CD8-positive, alpha-beta memory T cell (primary cell): ENCODE results near the gene C20orf96. TPM values are rescaled to one million over a fixed set of nuclear protein-coding genes. Genes with fewer than 3 reads are reported as not detected.

ENCODE experiments used
- CTCF ChIA-PET: fragments of 350-600 bp; sonication (Branson Sonifier 250); formaldehyde crosslinking; loops from one replicate; lab custom pipeline; 2021; ENCODE audit warnings: antibody characterized with exemption; lab: Charles Lee
- POLR2A ChIA-PET: fragments of 350-600 bp; sonication (Branson Sonifier 250); formaldehyde crosslinking; loops from one replicate; lab custom pipeline; 2021; ENCODE audit warnings: antibody characterized with exemption; lab: Charles Lee
- DNase-seq, 5 donors: peaks; one replicate each; pipeline versions ENCODE4 v3.0.0 to v3.0.0-alpha.2; 2020 to 2022; ENCODE audit warnings: mixed read lengths in 1 of 5
- H3K27ac ChIP-seq: one replicate; pipeline ENCODE4 v1.7.0; 2013; ENCODE audit warnings: low read depth, mild to moderate bottlenecking, low read length, moderate library complexity
- H3K27me3 ChIP-seq: 2 replicates; pipeline ENCODE4 v1.7.0; 2013; ENCODE audit warnings: low read length, mild to moderate bottlenecking; ENCODE audit not compliant: insufficient read depth, poor library complexity, severe bottlenecking
- H3K36me3 ChIP-seq: 2 replicates; pipeline ENCODE4 v1.7.0; 2013; ENCODE audit warnings: mild to moderate bottlenecking, low read length, moderate library complexity; ENCODE audit not compliant: insufficient read depth
- H3K4me1 ChIP-seq: 2 replicates; pipeline ENCODE4 v1.7.0; 2013; ENCODE audit warnings: mild to moderate bottlenecking, low read length, moderate library complexity; ENCODE audit not compliant: insufficient read depth
- H3K4me3 ChIP-seq: 2 replicates; pipeline ENCODE4 v1.7.0; 2013; ENCODE audit warnings: mild to moderate bottlenecking, low read length
- H3K9me3 ChIP-seq: 2 replicates; pipeline ENCODE4 v1.7.0; 2013; ENCODE audit warnings: mild to moderate bottlenecking, low read length
- H3K27ac Mint-ChIP-seq, 8 donors: one replicate each; pipeline ENCODE4 v1.8.0; 2020 to 2021; ENCODE audit warnings: mixed read lengths in 8 of 8, mild to moderate bottlenecking in 6 of 8, inconsistent platforms in 3 of 8, moderate library complexity in 3 of 8
- H3K27me3 Mint-ChIP-seq, 2 donors: one replicate each; pipeline ENCODE4 v1.8.0; 2020 to 2021; ENCODE audit warnings: mixed read lengths in 2 of 2, mild to moderate bottlenecking in 1 of 2, moderate library complexity in 1 of 2
- H3K36me3 Mint-ChIP-seq, 3 donors: one replicate each; pipeline ENCODE4 v1.8.0; 2020 to 2021; ENCODE audit warnings: mixed read lengths in 3 of 3, inconsistent platforms in 1 of 3, mild to moderate bottlenecking in 1 of 3
- H3K4me1 Mint-ChIP-seq, 3 donors: one replicate each; pipeline ENCODE4 v1.8.0; 2020 to 2021; ENCODE audit warnings: mixed read lengths in 3 of 3, inconsistent platforms in 1 of 3, mild to moderate bottlenecking in 1 of 3
- H3K4me3 Mint-ChIP-seq, 7 donors: one replicate each; pipeline ENCODE4 v1.8.0; 2020 to 2021; ENCODE audit warnings: mixed read lengths in 7 of 7, mild to moderate bottlenecking in 6 of 7, moderate library complexity in 4 of 7, inconsistent platforms in 2 of 7
- H3K9me3 Mint-ChIP-seq, 5 donors: one replicate each; pipeline ENCODE4 v1.8.0; 2020 to 2022; ENCODE audit warnings: mixed read lengths in 5 of 5, mild to moderate bottlenecking in 3 of 5, moderate library complexity in 2 of 5, inconsistent platforms in 1 of 5
- polyA plus RNA-seq: library from polyadenylated mRNA; unstranded; fragments of 300-500 nt; fragmentation: Illumina TruSeq; gene quantifications from one replicate; pipeline ENCODE4 v1.2.3, GENCODE V29; 2021
- total RNA-seq, 2 experiments: library from RNA; stranded (reverse); gene quantifications; one replicate each; pipeline ENCODE4 v1.2.3, GENCODE V29; 2021

C20orf96 gene
- total and polyA plus RNA-seq, 3 experiments from 2014 or later, result 0.46 to 4.3 (median 3.7) TPM

DNA sequence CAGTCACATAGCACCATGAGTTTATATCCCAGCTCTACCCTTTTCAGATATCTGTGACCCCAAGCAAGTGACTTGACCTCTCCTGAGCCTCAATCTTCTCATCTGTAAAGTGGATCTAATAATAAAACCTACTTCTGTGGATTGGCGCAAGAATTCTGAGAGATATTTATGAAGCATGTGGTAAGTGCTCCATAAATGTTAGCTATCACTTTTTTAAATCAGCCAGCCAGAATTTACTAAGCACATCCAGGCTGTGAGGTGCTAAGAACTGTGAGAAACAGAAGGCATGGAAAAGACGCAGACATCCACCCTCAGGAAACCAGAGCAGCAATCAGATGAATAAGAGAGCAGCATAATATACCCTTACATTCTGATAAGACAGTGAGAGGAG lies 862 bp downstream of the C20orf96 start:
- ChIA-PET CTCF (interaction anchor here (0.9 to 1.4 kb wide), 2 partner anchors 16 to 41 kb away, joined by 3 to 4 read pairs; no protein-coding TSS in a partner anchor), POLR2A (no interaction called here)
- no peaks in the 10 kb centered on the region for H3K36me3 ChIP-seq
- no peaks in the 10 kb centered on the region for H3K9me3 ChIP-seq
- peaks cover 24% of the 10 kb centered on the region for H3K4me1 ChIP-seq
- peak overlapping the region; percentile 71 for H3K4me3 ChIP-seq
- no peak for DNase-seq
- peaks cover 0 to 11% (median 8%) of the 10 kb centered on the region in 3 donors for H3K4me1 Mint-ChIP-seq
- H3K27ac Mint-ChIP-seq, result peak overlapping the region in 4 of 8 donors; percentile 55 to 89 (median 68)
- no peaks in the 10 kb centered on the region for H3K36me3 Mint-ChIP-seq
- H3K27me3 ChIP-seq, result no peaks in the 10 kb centered on the region
- no peaks in the 10 kb centered on the region for H3K9me3 Mint-ChIP-seq
- H3K27me3 Mint-ChIP-seq, result no peaks in the 10 kb centered on the region
- H3K4me3 Mint-ChIP-seq, result no peak overlapping the region
- peak overlapping the region; percentile 66 for H3K27ac ChIP-seq

DNA sequence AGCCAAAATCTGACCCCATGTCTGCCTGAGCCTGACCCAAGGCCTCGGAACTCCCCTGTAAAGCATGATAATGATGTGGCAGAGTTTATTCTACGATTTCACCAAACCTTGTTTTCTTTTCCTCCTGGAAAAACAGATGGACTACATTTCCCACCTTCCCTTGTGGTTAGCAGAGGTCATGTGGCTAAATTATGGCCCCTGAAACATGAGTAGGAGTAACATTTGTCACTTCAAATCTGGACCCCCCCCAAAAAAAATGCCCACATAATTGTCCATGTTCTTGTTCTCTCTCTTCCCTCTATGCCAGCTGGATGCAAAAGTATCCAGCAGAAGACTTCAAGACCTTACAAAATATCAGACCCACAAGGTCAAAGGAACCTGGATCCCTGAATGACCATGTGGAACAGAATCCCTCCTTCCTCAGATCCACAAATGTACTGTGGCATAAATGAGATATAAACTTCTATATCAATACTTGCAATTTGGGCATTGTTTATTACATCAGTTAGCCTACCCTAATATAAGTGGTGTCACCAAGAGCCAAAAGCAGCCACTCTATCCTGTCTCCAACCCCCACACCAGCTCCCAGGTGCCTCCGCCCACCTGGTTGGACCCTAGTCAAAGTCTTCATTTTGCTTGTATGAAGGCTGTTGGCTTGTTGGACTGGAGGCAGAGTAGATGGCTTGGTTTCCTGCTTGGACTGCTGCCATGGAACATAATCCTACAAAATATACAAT lies 1.4 kb downstream of the C20orf96 start:
- POLR2A ChIA-PET, result no interaction called here
- no peak overlapping the region for H3K27ac ChIP-seq
- no peaks in the 10 kb centered on the region for H3K36me3 Mint-ChIP-seq

GRCh38 chr20:286508-286907 lies 4.0 kb downstream of the C20orf96 start:
- DNase-seq, result no peak
- Histone ChIP-seq H3K4me3 (no peak overlapping the region), H3K36me3 (no peaks in the 10 kb centered on the region), H3K27me3 (no peaks in the 10 kb centered on the region), H3K27ac (no peak overlapping the region), H3K4me1 (peaks cover 17% of the 10 kb centered on the region), H3K9me3 (no peaks in the 10 kb centered on the region)
- Mint-ChIP-seq H3K27ac (no peak overlapping the region), H3K4me1 (peaks cover 0 to 8% (median 6%) of the 10 kb centered on the region in 3 donors), H3K4me3 (peak overlapping the region in 1 of 7 donors; percentile 39), H3K36me3 (peaks cover 0 to 2% (median 0%) of the 10 kb centered on the region in 3 donors), H3K9me3 (no peaks in the 10 kb centered on the region), H3K27me3 (no peaks in the 10 kb centered on the region)
- POLR2A ChIA-PET, result no interaction called here
- CTCF ChIA-PET, result no interaction called here

More for the DNA sequence above, 1.4 kb downstream of the C20orf96 start:
- Histone ChIP-seq H3K9me3 (no peaks in the 10 kb centered on the region), H3K4me3 (no peak overlapping the region), H3K27me3 (no peaks in the 10 kb centered on the region), H3K36me3 (no peaks in the 10 kb centered on the region), H3K4me1 (peaks cover 24% of the 10 kb centered on the region)
- DNase-seq, result no peak
- CTCF ChIA-PET, result interaction anchor here (0.9 to 1.4 kb wide), 2 partner anchors 17 to 42 kb away, joined by 3 to 4 read pairs; no protein-coding TSS in a partner anchor
- H3K9me3 Mint-ChIP-seq, result no peaks in the 10 kb centered on the region
- H3K4me3 Mint-ChIP-seq, result peak overlapping the region in 1 of 7 donors; percentile 14
- peaks cover 0 to 11% (median 8%) of the 10 kb centered on the region in 3 donors for H3K4me1 Mint-ChIP-seq
- peak overlapping the region in 1 of 8 donors; percentile 88 for H3K27ac Mint-ChIP-seq
- H3K27me3 Mint-ChIP-seq, result no peaks in the 10 kb centered on the region

- Histone ChIP-seq H3K36me3 (no peaks in the 10 kb centered on the region), H3K27ac (no peak overlapping the region), H3K4me1 (no peaks in the 10 kb centered on the region), H3K9me3 (no peaks in the 10 kb centered on the region), H3K4me3 (no peak overlapping the region), H3K27me3 (no peaks in the 10 kb centered on the region)
- Mint-ChIP-seq H3K9me3 (no peaks in the 10 kb centered on the region), H3K27me3 (no peaks in the 10 kb centered on the region), H3K4me1 (no peaks in the 10 kb centered on the region), H3K4me3 (no peak overlapping the region), H3K36me3 (peaks cover 0 to 2% (median 0%) of the 10 kb centered on the region in 3 donors), H3K27ac (no peak overlapping the region)
- DNase-seq, result no peak
- ChIA-PET POLR2A (no interaction called here), CTCF (no interaction called here)
These were observed 6.4 kb downstream of the C20orf96 start for GRCh38 chr20:284172-284571.

- Mint-ChIP-seq H3K36me3 (peaks cover 0 to 19% (median 3%) of the 10 kb centered on the region in 3 donors), H3K4me1 (no peaks in the 10 kb centered on the region), H3K27me3 (no peaks in the 10 kb centered on the region), H3K9me3 (no peaks in the 10 kb centered on the region), H3K4me3 (peak overlapping the region in 1 of 7 donors; percentile 37), H3K27ac (peak overlapping the region in 2 of 8 donors; percentile 12 to 56)
- H3K36me3 ChIP-seq, result no peaks in the 10 kb centered on the region
- no peaks in the 10 kb centered on the region for H3K4me1 ChIP-seq
- H3K4me3 ChIP-seq, result no peak overlapping the region
- CTCF ChIA-PET, result interaction anchor here (0.7 kb wide), 1 partner anchor 11 kb away, joined by 3 read pairs; no protein-coding TSS in a partner anchor
- POLR2A ChIA-PET, result no interaction called here
- DNase-seq, result no peak
- no peak overlapping the region for H3K27ac ChIP-seq
- H3K27me3 ChIP-seq, result no peaks in the 10 kb centered on the region
- no peaks in the 10 kb centered on the region for H3K9me3 ChIP-seq
These were observed 11.7 kb downstream of the C20orf96 start for GRCh38 chr20:278607-279571.

DNA sequence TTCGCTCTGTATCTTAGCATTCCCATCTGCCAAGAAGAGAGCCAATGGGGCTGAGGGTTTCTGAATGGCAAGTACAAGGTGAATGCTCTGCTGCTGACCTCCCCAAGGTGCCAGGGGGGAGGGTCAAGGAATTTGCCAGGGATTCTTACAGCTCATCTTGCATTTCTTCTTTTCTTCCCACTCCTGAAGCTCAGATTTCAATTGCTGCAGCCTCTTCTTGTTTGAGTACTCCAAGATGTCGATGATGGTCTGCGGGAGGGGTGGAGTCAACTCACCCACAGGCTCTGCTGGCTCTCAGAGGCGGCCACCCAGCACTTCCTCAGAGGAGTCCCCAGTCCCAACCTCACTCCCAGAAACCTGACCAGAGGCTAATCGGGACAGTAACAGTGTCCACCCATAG lies 12.4 kb downstream of the C20orf96 start:
- Mint-ChIP-seq H3K4me3 (no peak overlapping the region), H3K4me1 (no peaks in the 10 kb centered on the region), H3K27me3 (no peaks in the 10 kb centered on the region), H3K36me3 (peaks cover 0 to 19% (median 3%) of the 10 kb centered on the region in 3 donors), H3K9me3 (no peaks in the 10 kb centered on the region), H3K27ac (peak overlapping the region in 3 of 8 donors; percentile 12 to 56 (median 36))
- Histone ChIP-seq H3K4me1 (no peaks in the 10 kb centered on the region), H3K36me3 (no peaks in the 10 kb centered on the region), H3K9me3 (no peaks in the 10 kb centered on the region), H3K27ac (no peak overlapping the region), H3K4me3 (no peak overlapping the region), H3K27me3 (no peaks in the 10 kb centered on the region)
- DNase-seq, result no peak
- POLR2A ChIA-PET, result no interaction called here
- CTCF ChIA-PET, result interaction anchor here (0.7 kb wide), 1 partner anchor 10 kb away, joined by 3 read pairs; no protein-coding TSS in a partner anchor

- Mint-ChIP-seq H3K27ac (peak overlapping the region in 1 of 8 donors; percentile 37), H3K4me3 (no peak overlapping the region), H3K9me3 (no peaks in the 10 kb centered on the region), H3K27me3 (no peaks in the 10 kb centered on the region), H3K4me1 (no peaks in the 10 kb centered on the region), H3K36me3 (peaks cover 0 to 19% (median 3%) of the 10 kb centered on the region in 3 donors)
- Histone ChIP-seq H3K4me3 (no peak overlapping the region), H3K27me3 (no peaks in the 10 kb centered on the region), H3K4me1 (no peaks in the 10 kb centered on the region), H3K9me3 (no peaks in the 10 kb centered on the region), H3K27ac (no peak overlapping the region), H3K36me3 (no peaks in the 10 kb centered on the region)
- POLR2A ChIA-PET, result no interaction called here
- CTCF ChIA-PET, result no interaction called here
- no peak for DNase-seq
These were observed 13.1 kb downstream of the C20orf96 start for GRCh38 chr20:277496-277781.
